Spleen (tissue), 7 donors: ENCODE results near the gene PDCD1.

Experiments used
- POLR2A ChIP-seq, 3 donors: fragments of 450-650 bp; IDR thresholded peaks; one replicate each; pipeline ENCODE4 v1.5.1; 2017; ENCODE audit warnings: antibody characterized with exemption in 3 of 3, mild to moderate bottlenecking in 1 of 3
- TF ChIP-seq, protein P1 (sequence below), 11 experiments: fragments of 200-600 bp in 7 of 11; fragments of 450-650 bp in 4 of 11; sonication (generic) in 4 of 11; IDR thresholded peaks in 8 of 11; conservative IDR thresholded peaks in 3 of 11; 1 replicate in 7 of 11; 2 replicates in 4 of 11; pipeline versions ENCODE4 v1.4.0 to v1.8.0; 2016 to 2021; ENCODE audit warnings: antibody characterized with exemption in 11 of 11, inconsistent platforms in 4 of 11, mild to moderate bottlenecking in 1 of 11
- donor health status: DM: no; HTN: no; CAD: no; lungs with moderate emphysema.
- donor health status: DM: no; HTN: no; CAD: no.
- donor health status: DM: no; HTN: no; CAD: no.

DNA sequence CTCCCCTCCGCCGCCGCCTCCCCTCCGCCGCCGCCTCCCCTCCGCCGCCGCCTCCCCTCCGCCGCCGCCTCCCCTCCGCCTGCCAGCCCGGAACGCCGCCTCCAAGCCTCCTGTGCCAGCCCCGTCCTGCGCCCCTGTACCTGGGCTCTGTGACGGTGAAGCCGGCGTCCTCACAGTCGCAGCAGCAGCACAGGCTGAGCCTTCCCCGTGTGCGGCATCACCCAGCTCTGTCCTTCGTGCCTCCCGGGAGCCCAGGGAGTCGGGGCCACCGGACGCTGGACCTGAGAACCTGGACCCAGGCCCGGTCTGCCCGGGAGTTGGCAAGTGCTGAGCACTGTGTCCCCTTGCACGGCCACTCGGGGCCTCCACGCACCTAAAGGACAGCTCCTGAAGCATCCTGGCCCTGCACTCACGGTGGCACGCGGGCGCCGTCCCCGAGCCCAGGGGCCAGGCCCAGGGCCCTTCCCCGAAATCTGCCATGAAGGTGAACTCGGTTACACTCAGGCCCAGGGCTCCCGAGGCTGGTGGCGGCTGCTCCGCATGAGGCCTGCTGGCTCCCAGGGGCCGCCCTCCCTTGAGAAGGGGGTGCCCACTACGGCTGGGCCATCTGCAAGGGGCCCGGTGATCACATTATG lies 43.8 kb upstream of the PDCD1 start:
- TF ChIP-seq, protein P1, sequence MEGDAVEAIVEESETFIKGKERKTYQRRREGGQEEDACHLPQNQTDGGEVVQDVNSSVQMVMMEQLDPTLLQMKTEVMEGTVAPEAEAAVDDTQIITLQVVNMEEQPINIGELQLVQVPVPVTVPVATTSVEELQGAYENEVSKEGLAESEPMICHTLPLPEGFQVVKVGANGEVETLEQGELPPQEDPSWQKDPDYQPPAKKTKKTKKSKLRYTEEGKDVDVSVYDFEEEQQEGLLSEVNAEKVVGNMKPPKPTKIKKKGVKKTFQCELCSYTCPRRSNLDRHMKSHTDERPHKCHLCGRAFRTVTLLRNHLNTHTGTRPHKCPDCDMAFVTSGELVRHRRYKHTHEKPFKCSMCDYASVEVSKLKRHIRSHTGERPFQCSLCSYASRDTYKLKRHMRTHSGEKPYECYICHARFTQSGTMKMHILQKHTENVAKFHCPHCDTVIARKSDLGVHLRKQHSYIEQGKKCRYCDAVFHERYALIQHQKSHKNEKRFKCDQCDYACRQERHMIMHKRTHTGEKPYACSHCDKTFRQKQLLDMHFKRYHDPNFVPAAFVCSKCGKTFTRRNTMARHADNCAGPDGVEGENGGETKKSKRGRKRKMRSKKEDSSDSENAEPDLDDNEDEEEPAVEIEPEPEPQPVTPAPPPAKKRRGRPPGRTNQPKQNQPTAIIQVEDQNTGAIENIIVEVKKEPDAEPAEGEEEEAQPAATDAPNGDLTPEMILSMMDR (IDR thresholded peaks at IDR 0.05 in 8 of 11, conservative IDR thresholded peaks at IDR 0.05 in 3 of 11): no peak
- no peak for TF ChIP-seq POLR2A (IDR thresholded peaks at IDR 0.05)
